Stimulated activated CD8-positive, alpha-beta memory T cell treated with anti-CD3 and anti-CD28 coated beads, Interleukin-7, amount 100 ng/mL, for 24 hours (primary cell): ENCODE results near the gene PLGRKT.
"Not testable (repeated sequence)": the region's sequence is repeated elsewhere in the genome, so short reads cannot be mapped to it uniquely, and the experiment has no call there.

Source experiments
- DNase-seq: peaks from one replicate; pipeline ENCODE4 v3.0.0-alpha.2; 2020; ENCODE audit warnings: low read depth

PLGRKT gene

DNA sequence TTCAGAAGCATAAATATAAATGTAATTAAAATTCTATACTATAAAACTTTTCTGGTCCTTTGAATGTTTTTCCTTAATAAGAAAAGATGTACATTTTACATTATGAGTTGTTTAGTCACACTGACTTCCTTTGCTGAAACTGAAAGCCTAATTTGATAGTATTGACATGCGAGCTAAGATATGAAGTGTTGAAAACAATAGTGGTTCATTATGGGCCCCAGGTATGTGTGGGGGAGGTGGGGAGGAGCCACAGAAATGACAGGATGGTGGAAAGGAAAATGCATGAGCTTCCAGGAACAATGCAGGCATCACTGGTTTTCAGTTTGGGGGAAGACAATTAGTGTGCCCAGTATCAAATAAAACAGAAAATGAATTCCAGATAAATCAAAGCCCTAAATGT is 62.6 kb downstream of the PLGRKT start:
- DNase-seq = no peak

DNA sequence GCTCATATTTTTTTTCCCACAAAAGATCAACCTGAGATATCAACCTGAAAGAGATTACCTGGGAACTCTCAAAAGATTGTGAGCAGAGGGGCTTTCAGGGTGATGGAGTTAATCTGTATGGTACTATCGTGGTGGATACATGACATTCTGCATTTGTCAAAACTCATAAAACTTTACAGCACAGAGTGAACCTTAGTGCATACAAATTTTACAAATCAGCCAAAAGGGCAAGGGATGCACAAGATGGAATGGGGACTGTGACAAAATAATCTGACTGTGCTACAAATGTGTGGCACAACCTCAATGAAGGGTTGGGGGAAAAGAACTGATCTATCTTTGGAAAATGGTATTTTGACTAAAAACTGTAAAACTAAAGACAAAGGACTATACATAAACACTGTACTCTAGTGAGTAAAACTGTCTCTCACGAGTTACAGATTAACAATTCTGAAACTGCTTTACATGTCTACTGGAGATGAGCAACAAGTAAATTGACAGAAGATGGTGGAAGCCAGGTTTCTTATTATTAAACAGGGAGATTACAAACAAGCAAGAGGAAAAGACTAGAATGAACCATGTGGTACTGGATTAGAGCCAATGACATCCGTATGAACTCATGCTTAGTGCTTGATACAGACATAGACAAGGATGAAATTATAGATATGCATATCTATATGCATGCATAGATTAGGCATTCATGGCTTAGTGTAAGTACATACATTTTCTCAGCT is 73.3 kb downstream of the PLGRKT start:
- no peak for DNase-seq

DNA sequence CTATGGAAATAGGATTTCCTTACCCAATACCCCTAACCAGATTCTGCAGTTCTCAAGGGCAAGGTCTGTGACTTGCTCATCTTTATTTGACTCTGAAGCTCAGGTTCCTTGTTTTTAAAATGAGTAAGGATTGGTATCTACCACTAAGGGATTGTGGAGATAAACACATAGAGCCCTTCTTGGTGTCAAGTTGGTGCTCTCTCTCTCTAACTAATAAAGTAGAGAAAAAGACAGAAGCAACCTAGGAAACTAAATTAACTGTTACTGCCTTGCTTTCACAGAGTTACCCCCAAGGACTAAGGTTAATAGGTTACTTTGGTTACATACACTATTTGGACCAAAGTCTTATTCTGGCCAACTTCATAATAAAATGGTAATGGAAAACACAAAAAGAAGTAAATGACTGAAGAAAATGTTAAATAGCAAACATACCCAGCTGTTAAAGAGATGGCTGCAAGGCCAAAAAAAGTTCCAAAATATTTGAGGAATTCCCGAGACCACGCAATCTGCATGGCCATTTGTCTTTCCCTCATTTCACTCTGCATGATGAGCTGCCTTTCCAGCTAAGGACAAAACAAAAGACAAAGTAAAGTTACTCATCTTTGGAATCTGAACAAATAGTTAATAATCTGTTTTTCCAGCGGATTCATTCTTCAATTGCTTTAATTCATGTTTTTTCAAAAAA is 76.3 kb downstream of the PLGRKT start:
- DNase-seq = no peak

DNA sequence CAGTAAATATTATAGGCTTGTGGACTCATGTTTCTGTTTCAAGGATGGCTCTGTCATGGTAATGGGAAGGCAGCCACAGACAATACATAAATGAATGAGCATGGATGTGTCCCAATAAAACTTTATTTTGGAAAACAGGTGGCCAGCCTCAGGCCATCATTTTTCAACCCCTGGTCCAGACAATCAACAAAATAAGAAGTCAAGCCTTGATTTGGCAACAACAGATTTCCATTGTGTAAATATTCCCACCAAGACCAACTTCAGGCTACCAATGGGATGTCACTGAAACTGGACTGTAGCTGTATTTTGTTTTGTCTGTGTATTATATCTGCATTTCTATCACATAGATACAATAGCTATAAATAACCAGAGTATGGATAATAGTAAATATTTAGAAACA is 77.4 kb downstream of the PLGRKT start:
- DNase-seq = no peak

GRCh38 chr9:5357431-5358105 is 80.2 kb downstream of the PLGRKT start:
- DNase-seq = no peak

DNA sequence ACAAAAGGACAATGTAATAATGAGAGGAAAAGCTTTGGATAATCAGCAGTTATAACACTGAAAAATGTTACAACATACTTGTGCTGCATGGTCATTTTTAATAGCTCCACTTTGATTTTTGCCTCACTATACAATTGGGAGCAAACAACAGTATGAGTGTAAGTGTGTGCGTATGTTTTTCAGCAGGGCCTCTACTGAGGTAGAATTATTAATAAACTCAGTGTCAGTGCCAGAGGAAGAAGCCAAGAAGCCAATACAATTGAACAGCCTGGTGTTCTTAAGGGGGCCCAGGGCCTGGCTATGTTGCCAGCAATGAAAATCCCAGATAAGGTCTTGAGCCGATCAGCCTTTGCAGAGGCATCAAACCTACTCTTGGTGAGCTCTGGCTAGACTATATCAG is 81.9 kb downstream of the PLGRKT start:
- DNase-seq = no peak

DNA sequence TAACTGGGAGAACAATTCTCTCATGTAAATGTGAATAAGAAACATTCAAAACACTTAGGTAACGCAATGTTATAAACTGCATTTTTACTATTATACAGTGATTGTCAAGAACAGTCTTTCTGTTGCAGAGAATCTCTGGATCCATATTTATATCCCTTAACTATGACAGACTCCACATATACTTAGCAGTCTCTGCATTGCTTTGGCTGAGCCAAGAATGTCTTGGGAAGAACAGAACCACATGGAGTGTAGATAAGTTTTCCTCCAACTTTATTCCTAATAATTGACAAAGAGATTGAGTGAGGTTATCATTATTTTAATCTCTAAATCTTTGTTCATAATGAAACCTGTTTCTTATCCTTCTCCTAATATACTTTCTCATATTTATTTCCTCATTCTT is 82.5 kb downstream of the PLGRKT start:
- no peak for DNase-seq

DNA sequence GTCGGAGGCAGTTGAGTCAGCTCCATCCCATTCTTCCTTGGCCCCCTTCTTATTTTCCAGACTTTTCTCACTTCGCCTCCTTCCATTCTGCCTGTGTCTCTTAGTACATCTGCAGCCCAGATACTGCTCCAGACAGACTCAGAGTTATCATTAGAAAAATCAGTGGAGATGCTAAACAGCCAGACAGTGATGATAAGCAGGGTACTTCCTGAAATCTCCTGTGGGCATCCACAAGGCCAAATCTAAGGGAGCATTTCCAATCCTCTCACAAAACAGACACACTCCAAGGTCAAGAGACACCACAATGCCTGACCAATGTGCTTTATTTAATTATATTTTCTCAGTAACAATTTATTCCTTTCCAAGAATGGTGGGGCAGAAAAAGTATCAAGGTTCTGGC is 83.5 kb downstream of the PLGRKT start:
- no peak for DNase-seq

- no peak for DNase-seq
Observed at GRCh38 chr9:5352637-5353248, 85.0 kb downstream of the PLGRKT start.

DNA sequence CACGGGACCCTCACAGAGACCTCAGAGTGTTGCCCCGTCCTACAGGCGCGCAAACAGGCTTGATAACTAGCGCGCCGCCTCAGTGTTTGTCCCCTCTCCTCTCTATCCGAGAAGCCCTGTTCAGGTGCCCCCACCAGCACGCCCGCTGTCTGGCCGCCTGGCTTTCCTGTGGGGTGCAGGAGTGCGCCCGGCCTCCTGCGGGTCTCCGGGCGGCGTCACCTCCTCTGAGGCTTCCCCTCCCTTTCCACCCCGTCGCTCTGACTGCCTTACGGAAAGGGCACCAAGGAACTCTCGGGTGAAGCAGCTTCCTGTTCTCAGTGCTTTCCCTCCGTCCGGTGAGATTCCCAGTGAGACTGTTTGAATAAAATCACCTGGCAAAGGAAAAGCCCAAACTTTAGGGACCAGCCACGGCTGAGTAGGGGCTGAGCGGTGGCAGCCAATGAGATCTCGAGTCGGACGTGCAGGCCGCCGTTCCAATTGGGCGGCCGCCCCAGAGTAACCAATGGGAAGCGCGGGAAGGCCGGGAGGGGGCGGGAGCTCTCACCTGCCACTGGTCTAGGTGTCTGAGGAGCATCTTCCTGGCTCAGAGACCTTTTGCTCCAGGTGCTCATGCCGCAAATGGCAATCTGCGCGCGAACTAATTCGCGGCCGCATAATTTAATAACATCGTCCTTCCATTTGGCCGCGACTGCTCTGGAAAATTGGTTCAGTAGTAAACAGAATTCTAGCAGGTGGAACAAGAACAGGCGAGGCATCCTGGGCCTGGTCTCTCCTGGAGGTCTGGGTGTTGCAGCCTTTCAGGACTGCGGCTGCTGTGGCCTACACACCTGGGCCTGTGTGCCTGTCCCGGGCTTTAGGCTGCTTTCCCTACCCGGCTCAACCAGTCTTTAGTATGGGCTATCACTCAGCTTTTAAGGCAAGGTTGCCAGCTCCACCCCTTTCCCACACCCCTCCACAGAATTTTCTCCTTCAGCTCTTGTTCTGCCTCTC is 98.4 kb downstream of the PLGRKT start, which contains the start of gene RLN1:
RLN1 (minus strand) TSS at position 885 of the 990 bp plus-strand sequence; CDS start at position 755, 130 bp downstream.
- not testable (repeated sequence) for DNase-seq

- DNase-seq = no peak
Observed at GRCh38 chr9:5336688-5337087, 101.0 kb downstream of the PLGRKT start.

GRCh38 chr9:5331276-5331675 is 106.4 kb downstream of the PLGRKT start:
- DNase-seq = not testable (repeated sequence)

- DNase-seq = no peak
Observed at GRCh38 chr9:5326893-5327548, 110.7 kb downstream of the PLGRKT start.

- no peak for DNase-seq
Observed at GRCh38 chr9:5326187-5326586, 111.5 kb downstream of the PLGRKT start.

DNA sequence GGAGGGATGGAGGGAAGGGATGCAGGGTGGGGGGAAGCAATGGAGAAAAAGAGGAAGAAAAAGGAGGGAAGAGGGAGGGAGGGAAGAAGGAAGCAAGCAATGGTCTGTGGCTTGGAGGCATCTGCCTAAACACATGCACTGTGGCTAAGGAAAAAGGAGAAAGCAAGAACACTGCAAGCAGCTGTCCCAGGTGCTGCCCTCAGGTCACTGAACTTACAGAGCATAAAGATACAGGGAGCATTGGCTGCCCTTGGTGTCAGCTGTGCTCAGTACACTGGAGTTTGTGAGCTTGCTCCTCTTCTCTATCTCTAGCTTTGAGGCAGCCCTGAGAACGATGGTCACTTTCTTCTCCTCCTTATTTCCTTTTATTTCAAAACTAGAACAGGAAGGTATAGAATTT is 116.1 kb downstream of the PLGRKT start:
- not testable (repeated sequence) for DNase-seq

- no peak for DNase-seq
Observed at GRCh38 chr9:5321058-5321457, 116.7 kb downstream of the PLGRKT start.

DNA sequence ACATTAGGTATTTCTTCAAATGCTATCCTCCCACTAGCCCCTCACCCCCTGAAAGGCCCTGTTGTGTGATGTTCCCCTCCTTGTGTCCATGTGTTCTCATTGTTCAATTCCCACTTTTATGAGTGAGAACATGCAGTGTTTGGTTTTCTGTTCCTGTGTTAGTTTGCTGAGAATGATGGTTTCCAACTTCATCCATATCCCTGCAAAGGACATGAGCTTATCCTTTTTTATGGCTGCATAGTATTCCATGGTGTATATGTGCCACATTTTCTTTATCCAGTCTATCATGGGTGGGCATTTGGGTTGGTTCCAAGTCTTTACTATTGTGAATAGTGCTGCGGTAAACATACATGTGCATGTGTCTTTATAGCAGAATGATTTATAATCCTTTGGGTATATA is 121.3 kb downstream of the PLGRKT start:
- DNase-seq = not testable (repeated sequence)

DNA sequence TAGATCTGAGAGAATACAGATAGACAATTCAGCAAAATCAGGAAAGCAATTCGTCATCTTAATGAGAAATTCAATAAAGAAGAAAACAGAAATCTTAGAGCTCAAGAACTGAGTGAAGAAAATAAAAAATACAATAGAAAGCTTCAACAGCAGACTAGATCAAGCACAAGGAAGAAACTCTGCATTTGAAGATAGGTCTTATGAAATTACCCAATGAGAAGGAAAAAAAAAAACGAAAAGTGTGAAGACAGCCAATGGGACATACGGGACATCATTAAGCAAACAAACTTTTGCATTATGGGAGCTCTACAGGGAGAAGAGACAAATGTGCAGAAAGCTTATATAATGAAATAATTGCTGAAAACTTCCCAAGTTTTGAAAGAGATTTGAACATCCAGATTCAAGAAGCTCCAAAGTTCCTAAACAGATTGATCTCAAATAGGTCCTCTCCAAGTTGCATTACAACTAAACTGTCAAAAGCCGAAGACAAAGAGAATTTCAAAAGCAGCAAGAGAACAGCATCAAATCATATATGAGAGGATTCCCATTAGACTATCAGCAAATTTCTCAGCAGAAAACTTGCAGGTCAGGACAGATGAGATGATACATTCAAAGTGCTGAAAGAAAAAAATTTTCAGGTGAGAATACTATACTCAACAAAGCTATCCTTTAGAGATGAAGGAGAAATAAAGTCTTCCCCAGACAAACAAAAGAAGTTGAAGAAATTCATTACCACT is 122.4 kb downstream of the PLGRKT start:
- DNase-seq = no peak

- no peak for DNase-seq
Observed at GRCh38 chr9:5310851-5311250, 126.9 kb downstream of the PLGRKT start.
